HEK293T (cell line): ENCODE data around the gene FAM107B.

Experiments
- CTCF ChIA-PET: fragments of 350-600 bp; formaldehyde crosslinking; extraction: SDS; loops from one replicate; lab custom pipeline; 2021; ENCODE audit warnings: antibody characterized with exemption, inconsistent platforms; lab: Yijun Ruan, JAX
- POLR2A ChIA-PET: fragments of 350-600 bp; formaldehyde crosslinking; extraction: SDS; loops from one replicate; lab custom pipeline; 2020; ENCODE audit warnings: antibody characterized with exemption, inconsistent platforms; lab: Yijun Ruan, JAX
- DNase-seq: peaks from one replicate; pipeline ENCODE4 v3.0.0; 2012; ENCODE audit warnings: mixed read lengths; ENCODE audit errors: extremely low spot score
- ARNT ChIP-seq: fragments of 450-650 bp; IDR thresholded peaks from 2 replicates; pipeline ENCODE4 v1.6.1; 2017; ENCODE audit warnings: mild to moderate bottlenecking
- BHLHE40 ChIP-seq: fragments of 450-650 bp; IDR thresholded peaks from 2 replicates; pipeline ENCODE4 v1.6.1; 2016; ENCODE audit warnings: mild to moderate bottlenecking, moderate library complexity, borderline replicate concordance
- CTBP1 ChIP-seq: fragments of 450-650 bp; IDR thresholded peaks from 2 replicates; pipeline ENCODE4 v1.6.1; 2016; ENCODE audit warnings: borderline replicate concordance
- ELF4 ChIP-seq: fragments of 450-650 bp; IDR thresholded peaks from 2 replicates; pipeline ENCODE4 v1.6.1; 2017; ENCODE audit warnings: antibody characterized with exemption
- FOXA1 ChIP-seq: fragments of 450-650 bp; IDR thresholded peaks from 2 replicates; pipeline ENCODE4 v1.6.1; 2016; ENCODE audit warnings: mild to moderate bottlenecking
- FOXK2 ChIP-seq: fragments of 450-650 bp; IDR thresholded peaks from 2 replicates; pipeline ENCODE4 v1.6.1; 2016; ENCODE audit warnings: mild to moderate bottlenecking
- FOXM1 ChIP-seq: fragments of 450-650 bp; IDR thresholded peaks from 2 replicates; pipeline ENCODE4 v1.6.1; 2017; ENCODE audit warnings: mild to moderate bottlenecking, borderline replicate concordance
- HDGF ChIP-seq: fragments of 450-650 bp; IDR thresholded peaks from 2 replicates; pipeline ENCODE4 v1.6.1; 2017; ENCODE audit warnings: antibody characterized with exemption, borderline replicate concordance
- L3MBTL2 ChIP-seq: fragments of 450-650 bp; conservative IDR thresholded peaks from 2 replicates; pipeline ENCODE4 v1.6.1; 2016; ENCODE audit warnings: mild to moderate bottlenecking
- LEF1 ChIP-seq: fragments of 450-650 bp; IDR thresholded peaks from 2 replicates; pipeline ENCODE4 v1.6.1; 2017; ENCODE audit warnings: mild to moderate bottlenecking, borderline replicate concordance
- NFRKB ChIP-seq: fragments of 450-650 bp; IDR thresholded peaks from 2 replicates; pipeline ENCODE4 v1.6.1; 2016; ENCODE audit warnings: mild to moderate bottlenecking, moderate library complexity
- SP1 ChIP-seq: fragments of 450-650 bp; IDR thresholded peaks from 2 replicates; pipeline ENCODE4 v1.6.1; 2017
- SUZ12 ChIP-seq: fragments of 450-650 bp; IDR thresholded peaks from 2 replicates; pipeline ENCODE4 v1.6.1; 2016; ENCODE audit warnings: mild to moderate bottlenecking
- TARDBP ChIP-seq: fragments of 450-650 bp; IDR thresholded peaks from 2 replicates; pipeline ENCODE4 v1.6.1; 2016
- ZNF384 ChIP-seq: fragments of 450-650 bp; IDR thresholded peaks from 2 replicates; pipeline ENCODE4 v1.6.1; 2016
- TF ChIP-seq, protein P1 (sequence below): fragments of 450-650 bp; IDR thresholded peaks from 2 replicates; pipeline ENCODE4 v1.6.1; 2016

Gene FAM107B

DNA sequence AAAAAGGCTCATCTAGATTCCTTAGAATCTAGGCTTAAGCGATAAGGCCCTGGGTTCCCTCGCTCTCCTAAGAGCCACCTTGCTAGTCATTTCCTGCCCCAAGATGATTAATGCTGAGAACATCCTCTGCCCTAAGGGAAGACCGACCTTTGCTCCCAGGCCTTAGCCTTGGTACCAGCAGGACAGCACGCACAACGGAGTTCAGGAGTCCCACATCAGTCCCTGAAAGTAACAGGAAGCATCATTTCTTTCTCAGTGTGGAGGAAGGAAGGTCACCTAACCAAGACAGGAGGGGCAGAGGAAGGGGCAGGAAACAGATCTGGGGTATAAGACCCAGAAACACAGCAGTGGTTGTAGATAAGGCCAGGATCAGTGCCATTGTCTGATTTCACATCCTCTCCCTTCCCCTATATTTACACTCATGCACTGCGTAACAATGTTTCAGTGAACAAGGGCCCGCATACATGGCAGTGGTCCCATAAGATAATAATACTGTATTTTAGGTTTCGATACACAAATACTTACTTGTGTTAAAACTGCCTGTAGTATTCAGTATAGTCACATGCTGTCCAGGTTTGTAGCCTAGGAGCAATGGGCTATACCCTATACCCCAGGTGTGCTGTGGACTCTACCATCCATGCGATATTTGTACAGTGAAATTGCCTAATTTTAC is 8.1 kb upstream of the FAM107B start:
- no peak for DNase-seq
- ChIA-PET CTCF (no interaction called here), POLR2A (no interaction called here)
- TF ChIP-seq NFRKB (no peak), FOXA1 (no peak), TARDBP (no peak), ARNT (no peak), SUZ12 (no peak), LEF1 (no peak), FOXM1 (no peak), SP1 (no peak), HDGF (no peak), L3MBTL2 (no peak), ELF4 (no peak), CTBP1 (no peak), BHLHE40 (no peak)
- TF ChIP-seq, protein P1, sequence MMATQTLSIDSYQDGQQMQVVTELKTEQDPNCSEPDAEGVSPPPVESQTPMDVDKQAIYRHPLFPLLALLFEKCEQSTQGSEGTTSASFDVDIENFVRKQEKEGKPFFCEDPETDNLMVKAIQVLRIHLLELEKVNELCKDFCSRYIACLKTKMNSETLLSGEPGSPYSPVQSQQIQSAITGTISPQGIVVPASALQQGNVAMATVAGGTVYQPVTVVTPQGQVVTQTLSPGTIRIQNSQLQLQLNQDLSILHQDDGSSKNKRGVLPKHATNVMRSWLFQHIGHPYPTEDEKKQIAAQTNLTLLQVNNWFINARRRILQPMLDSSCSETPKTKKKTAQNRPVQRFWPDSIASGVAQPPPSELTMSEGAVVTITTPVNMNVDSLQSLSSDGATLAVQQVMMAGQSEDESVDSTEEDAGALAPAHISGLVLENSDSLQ, result no peak

DNA sequence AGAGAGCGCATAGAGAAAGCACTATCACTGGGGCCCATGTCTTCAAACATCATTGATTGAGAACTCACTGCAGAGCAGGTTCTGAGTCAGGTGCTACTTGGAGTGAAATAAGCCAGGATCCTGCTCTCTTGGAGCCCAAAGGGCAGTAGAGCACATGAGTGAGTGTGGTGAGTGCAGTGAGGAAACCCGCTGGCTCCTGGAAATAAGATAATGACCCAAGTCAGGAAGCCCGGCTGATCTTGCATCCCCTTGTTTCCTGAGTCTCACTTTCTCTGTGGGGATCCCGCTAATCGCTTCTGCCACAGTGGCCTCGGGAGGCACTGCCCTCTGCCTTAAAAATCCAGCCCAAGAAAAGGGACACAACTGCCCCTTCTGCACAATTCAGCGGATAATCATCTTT is 7.1 kb upstream of the FAM107B start:
- no peak for DNase-seq
- ChIA-PET CTCF (no interaction called here), POLR2A (no interaction called here)
- no peak for TF ChIP-seq ZNF384
- TF ChIP-seq FOXM1, result no peak
- no peak for TF ChIP-seq CTBP1

DNA sequence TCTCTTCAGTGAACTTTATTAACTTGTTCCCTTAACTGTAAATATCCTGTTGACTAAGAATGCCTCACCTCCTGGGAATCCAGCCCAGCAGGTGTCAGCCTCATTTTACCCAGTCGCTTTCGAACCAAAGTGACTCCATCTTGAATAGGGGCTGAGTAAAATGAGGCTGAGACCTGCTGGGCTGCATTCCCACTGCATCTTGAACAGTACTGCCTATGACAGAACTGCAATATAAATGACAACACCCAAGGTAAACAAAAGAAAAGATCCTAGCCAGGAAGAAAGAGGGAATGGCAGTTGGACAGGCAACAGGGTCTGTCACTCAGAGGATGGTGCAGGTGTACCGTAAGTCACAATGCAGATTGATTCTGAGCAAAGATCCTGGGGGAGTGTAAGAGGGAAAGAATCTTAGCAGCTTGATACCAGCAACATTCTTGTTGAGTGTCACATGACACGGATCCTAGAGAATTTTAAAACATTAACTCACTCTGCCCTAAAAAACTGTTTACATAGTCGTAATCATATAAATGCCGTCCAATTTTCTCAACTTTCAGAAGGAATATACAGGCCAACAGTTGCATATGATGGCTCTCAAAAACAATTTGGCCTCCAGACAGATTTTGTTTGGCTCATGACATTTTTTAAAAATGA is 4.4 kb upstream of the FAM107B start:
- POLR2A ChIA-PET, result no interaction called here
- CTCF ChIA-PET, result no interaction called here
- TF ChIP-seq, protein P1, result no peak
- TF ChIP-seq ELF4 (no peak), FOXM1 (no peak), ZNF384 (no peak), TARDBP (no peak)
- DNase-seq, result no peak

DNA sequence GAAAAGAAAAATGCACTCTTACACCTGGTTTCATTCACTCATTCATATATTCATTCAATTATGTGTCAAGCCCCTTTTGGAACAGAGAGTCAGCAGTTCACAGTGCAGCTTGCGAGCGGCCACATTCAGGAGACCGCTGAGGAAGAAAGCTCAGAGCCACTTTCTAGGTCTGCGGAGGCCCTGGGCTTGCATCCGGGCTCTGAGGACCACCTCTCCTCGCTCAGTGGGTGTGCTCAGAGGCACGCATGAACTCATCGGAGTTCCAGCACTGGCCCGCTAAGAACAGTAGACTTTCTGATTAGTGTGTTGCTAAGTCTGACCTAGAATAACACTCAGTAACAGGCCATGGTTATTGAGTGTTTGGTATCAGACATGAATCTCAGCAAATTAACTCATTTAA is 1.8 kb upstream of the FAM107B start:
- ChIA-PET CTCF (no interaction called here), POLR2A (no interaction called here)
- no peak for TF ChIP-seq NFRKB
- TF ChIP-seq ARNT, result no peak
- no peak for TF ChIP-seq TARDBP
- TF ChIP-seq ELF4, result no peak
- no peak for TF ChIP-seq SUZ12
- TF ChIP-seq FOXM1, result no peak
- TF ChIP-seq CTBP1, result no peak
- TF ChIP-seq BHLHE40, result no peak
- TF ChIP-seq FOXA1, result no peak
- TF ChIP-seq LEF1, result no peak
- TF ChIP-seq, protein P1, result no peak
- no peak for TF ChIP-seq SP1
- no peak for TF ChIP-seq L3MBTL2

DNA sequence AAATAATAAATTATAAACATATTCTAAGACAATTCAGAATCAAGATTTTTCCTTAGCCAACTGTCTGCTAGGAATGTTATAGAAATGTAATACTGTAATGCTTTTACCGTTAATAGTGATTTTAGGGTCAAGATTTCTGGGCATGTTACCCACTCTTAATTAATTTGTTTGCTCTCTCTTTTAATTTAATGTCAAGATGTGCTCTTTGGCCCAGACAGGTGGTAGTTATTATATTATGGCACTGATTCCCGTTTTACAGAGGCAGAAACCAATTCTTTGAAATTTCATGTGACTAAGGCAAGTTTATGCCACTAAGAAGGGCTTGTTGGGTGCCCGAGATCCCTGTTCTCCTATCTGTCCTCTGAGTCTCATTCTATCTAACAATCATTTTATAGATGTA is 959 bp upstream of the FAM107B start:
- ChIA-PET CTCF (no interaction called here), POLR2A (no interaction called here)
- TF ChIP-seq, protein P1, result no peak
- TF ChIP-seq SP1 (no peak), FOXA1 (no peak), FOXK2 (no peak)
- DNase-seq, result no peak

More for the DNA sequence above, 1.8 kb upstream of the FAM107B start:
- no peak for DNase-seq

DNA sequence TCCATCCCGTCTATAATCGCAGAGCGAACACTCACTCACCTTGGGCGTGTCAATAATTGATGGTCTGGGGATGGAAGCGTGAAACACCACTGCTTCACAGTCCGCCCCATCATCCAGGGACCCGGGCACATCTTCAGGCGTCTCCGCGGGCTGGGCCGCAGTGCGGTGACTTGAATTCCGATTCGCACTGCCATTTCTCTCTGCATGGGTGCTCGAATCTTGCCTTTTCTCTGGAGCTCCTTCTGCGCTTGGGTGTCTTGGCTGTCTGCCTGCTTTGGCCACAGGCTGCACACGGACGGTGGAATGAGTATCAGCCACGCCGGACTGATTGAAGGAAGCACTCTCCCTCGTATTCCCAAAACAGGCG is 500 bp downstream of the FAM107B start:
- TF ChIP-seq LEF1, result no peak
- TF ChIP-seq CTBP1, result no peak
- no peak for TF ChIP-seq FOXM1
- no peak for TF ChIP-seq FOXA1
- no peak for TF ChIP-seq ZNF384
- TF ChIP-seq HDGF, result no peak
- TF ChIP-seq FOXK2, result no peak
- no peak for TF ChIP-seq L3MBTL2
- no peak for TF ChIP-seq NFRKB
- no peak for TF ChIP-seq BHLHE40
- TF ChIP-seq SUZ12, result no peak
- no peak for TF ChIP-seq SP1
- TF ChIP-seq ELF4, result no peak
- no peak for TF ChIP-seq ARNT
- no peak for TF ChIP-seq TARDBP
- TF ChIP-seq, protein P1, result no peak
- POLR2A ChIA-PET, result no interaction called here
- CTCF ChIA-PET, result no interaction called here
- no peak for DNase-seq
